Karpas-422 (cell line): ENCODE results near the gene NME4. TPM values are rescaled to one million over a fixed set of nuclear protein-coding genes. Genes with fewer than 3 reads are reported as not detected.

Experiments used
- DNase-seq: peaks from one replicate; pipeline ENCODE4 v3.0.0-alpha.2; 2015
- H2AFZ ChIP-seq: fragments of 200-600 bp; sonication (generic); 2 replicates; pipeline ENCODE4 v1.6.1; 2014; ENCODE audit warnings: antibody characterized with exemption, low read length, mixed read lengths
- H3K27ac ChIP-seq: fragments of 200-600 bp; sonication (generic); 2 replicates; pipeline ENCODE4 v1.5.1; 2014; ENCODE audit warnings: mild to moderate bottlenecking, low read length, moderate library complexity
- H3K27me3 ChIP-seq: fragments of 200-600 bp; sonication (generic); 2 replicates; pipeline ENCODE4 v1.6.1; 2014; ENCODE audit warnings: low read length, mixed read lengths
- H3K36me3 ChIP-seq: fragments of 200-600 bp; sonication (generic); 2 replicates; pipeline ENCODE4 v1.6.1; 2014; ENCODE audit warnings: low read length, mixed read lengths; ENCODE audit not compliant: insufficient read depth
- H3K4me1 ChIP-seq: fragments of 200-600 bp; sonication (generic); 2 replicates; pipeline ENCODE4 v1.6.1; 2014; ENCODE audit warnings: mild to moderate bottlenecking, low read length, mixed read lengths
- H3K4me2 ChIP-seq: fragments of 200-600 bp; sonication (generic); 2 replicates; pipeline ENCODE4 v1.6.1; 2014; ENCODE audit warnings: low read length, low read depth, mild to moderate bottlenecking; ENCODE audit not compliant: poor library complexity, severe bottlenecking
- H3K4me3 ChIP-seq: fragments of 200-600 bp; sonication (generic); 2 replicates; pipeline ENCODE4 v1.5.1; 2014; ENCODE audit warnings: mild to moderate bottlenecking, antibody characterized with exemption, low read length, mixed read lengths
- H3K79me2 ChIP-seq: fragments of 200-600 bp; sonication (generic); 2 replicates; pipeline ENCODE4 v1.6.1; 2014; ENCODE audit warnings: mild to moderate bottlenecking, low read length, mixed read lengths
- H3K9ac ChIP-seq: fragments of 200-600 bp; sonication (generic); 2 replicates; pipeline ENCODE4 v1.6.0; 2014; ENCODE audit warnings: low read length
- H3K9me2 ChIP-seq: fragments of 200-600 bp; sonication (generic), shearing (Covaris generic); replicated peaks from 2 replicates; pipeline ENCODE4 v1.6.0; 2014; ENCODE audit warnings: mild to moderate bottlenecking, low read length, moderate library complexity; ENCODE audit not compliant: insufficient read depth
- H3K9me3 ChIP-seq: fragments of 300-700, 200-600 bp; sonication (generic); 2 replicates; pipeline ENCODE4 v1.6.1; 2014; ENCODE audit warnings: low read length, mixed read lengths
- H4K20me1 ChIP-seq: fragments of 200-600 bp; sonication (generic); 2 replicates; pipeline ENCODE4 v1.6.1; 2014; ENCODE audit warnings: mild to moderate bottlenecking, antibody characterized with exemption, low read length, low read depth; ENCODE audit not compliant: insufficient read depth
- total RNA-seq: library from RNA; depleted of rRNA; stranded (reverse); fragments of >200 nt; shearing (Covaris generic); gene quantifications from 2 replicates; pipeline ENCODE4 v1.2.3, GENCODE V29; 2014; ENCODE audit warnings: low replicate concordance

NME4 gene
- total RNA-seq, 1 experiment from 2014 or later, result 102 TPM

GRCh38 chr16:372302-372983 is 24.6 kb upstream of the NME4 start:
- H3K9ac ChIP-seq, result no peak overlapping the region
- no peak overlapping the region for H3K4me2 ChIP-seq
- H3K79me2 ChIP-seq, result no peaks in the 10 kb centered on the region; the same call in 1 of the 2 replicates
- no peaks in the 10 kb centered on the region for H3K9me2 ChIP-seq
- H3K36me3 ChIP-seq, result peaks cover 8% of the 10 kb centered on the region; the same call in 1 of the 2 replicates
- no peaks in the 10 kb centered on the region for H3K27me3 ChIP-seq
- H2AFZ ChIP-seq, result no peak overlapping the region
- no peak overlapping the region for H3K4me3 ChIP-seq
- H4K20me1 ChIP-seq, result no peaks in the 10 kb centered on the region
- no peaks in the 10 kb centered on the region for H3K9me3 ChIP-seq
- peaks cover 24% of the 10 kb centered on the region for H3K4me1 ChIP-seq
- DNase-seq, result no peak
- no peak overlapping the region for H3K27ac ChIP-seq

- Histone ChIP-seq H3K9me3 (no peaks in the 10 kb centered on the region), H3K9me2 (no peaks in the 10 kb centered on the region), H3K4me2 (no peak overlapping the region), H3K4me1 (peaks cover 24% of the 10 kb centered on the region), H3K36me3 (peaks cover 5% of the 10 kb centered on the region; the same call in 1 of the 2 replicates), H3K9ac (no peak overlapping the region), H3K27ac (no peak overlapping the region), H2AFZ (no peak overlapping the region), H3K27me3 (no peaks in the 10 kb centered on the region), H3K79me2 (no peaks in the 10 kb centered on the region; the same call in 1 of the 2 replicates), H4K20me1 (no peaks in the 10 kb centered on the region), H3K4me3 (no peak overlapping the region)
- no peak for DNase-seq
Observed at GRCh38 chr16:373020-373598, 23.9 kb upstream of the NME4 start.

GRCh38 chr16:373848-374615 is 23.0 kb upstream of the NME4 start:
- H4K20me1 ChIP-seq, result no peaks in the 10 kb centered on the region
- H3K9me3 ChIP-seq, result no peaks in the 10 kb centered on the region
- H3K4me3 ChIP-seq, result no peak overlapping the region
- H3K79me2 ChIP-seq, result no peaks in the 10 kb centered on the region; the same call in 1 of the 2 replicates
- peaks cover under 1% of the 10 kb centered on the region; the same call in 1 of the 2 replicates for H3K36me3 ChIP-seq
- peaks cover 24% of the 10 kb centered on the region for H3K4me1 ChIP-seq
- no peak overlapping the region for H3K4me2 ChIP-seq
- no peaks in the 10 kb centered on the region for H3K9me2 ChIP-seq
- no peak overlapping the region for H2AFZ ChIP-seq
- no peak overlapping the region for H3K9ac ChIP-seq
- no peak overlapping the region for H3K27ac ChIP-seq
- no peak for DNase-seq
- no peaks in the 10 kb centered on the region for H3K27me3 ChIP-seq

DNA sequence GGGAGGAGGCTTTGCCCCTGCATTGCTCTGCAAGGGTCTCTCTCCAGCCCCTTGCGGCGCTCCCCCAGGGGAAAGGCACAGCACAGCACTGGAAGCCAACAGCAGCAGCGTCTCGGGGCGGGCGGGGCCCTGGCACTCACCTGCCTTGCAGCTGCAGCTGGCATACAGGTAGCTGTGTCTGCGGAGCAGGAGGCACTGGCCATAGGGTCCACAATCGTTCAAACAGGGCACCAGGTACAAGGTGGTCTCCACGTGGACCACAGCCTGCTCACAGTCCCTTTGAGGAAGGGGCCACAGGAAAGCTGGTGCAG is 22.4 kb upstream of the NME4 start:
- no peaks in the 10 kb centered on the region; the same call in 1 of the 2 replicates for H3K79me2 ChIP-seq
- no peaks in the 10 kb centered on the region for H3K36me3 ChIP-seq
- no peak for DNase-seq
- peaks cover 19% of the 10 kb centered on the region for H3K4me1 ChIP-seq
- H3K9ac ChIP-seq, result no peak overlapping the region
- H3K27me3 ChIP-seq, result no peaks in the 10 kb centered on the region
- no peak overlapping the region for H2AFZ ChIP-seq
- H3K9me2 ChIP-seq, result no peaks in the 10 kb centered on the region
- H3K4me2 ChIP-seq, result no peak overlapping the region
- no peaks in the 10 kb centered on the region for H4K20me1 ChIP-seq
- H3K27ac ChIP-seq, result no peak overlapping the region
- no peak overlapping the region for H3K4me3 ChIP-seq
- H3K9me3 ChIP-seq, result no peaks in the 10 kb centered on the region

- DNase-seq, result no peak
- no peaks in the 10 kb centered on the region for H3K27me3 ChIP-seq
- H3K27ac ChIP-seq, result no peak overlapping the region
- no peaks in the 10 kb centered on the region for H3K9me3 ChIP-seq
- H3K9ac ChIP-seq, result no peak overlapping the region
- no peaks in the 10 kb centered on the region for H3K36me3 ChIP-seq
- no peaks in the 10 kb centered on the region for H4K20me1 ChIP-seq
- no peak overlapping the region for H2AFZ ChIP-seq
- H3K4me2 ChIP-seq, result no peak overlapping the region
- no peaks in the 10 kb centered on the region for H3K9me2 ChIP-seq
- 0 out of 2 replicates have a peak, but pooled peaks cover 3% of the 10 kb centered on the region for H3K79me2 ChIP-seq
- peaks cover 15% of the 10 kb centered on the region for H3K4me1 ChIP-seq
- H3K4me3 ChIP-seq, result no peak overlapping the region
Observed at GRCh38 chr16:375212-375611, 21.8 kb upstream of the NME4 start.

GRCh38 chr16:375927-376816 is 20.8 kb upstream of the NME4 start:
- DNase-seq, result no peak

GRCh38 chr16:376817-377418 is 20.1 kb upstream of the NME4 start:
- Histone ChIP-seq H3K9ac (no peak overlapping the region), H3K9me3 (no peaks in the 10 kb centered on the region), H3K4me1 (peaks cover 8% of the 10 kb centered on the region), H2AFZ (no peak overlapping the region), H3K4me3 (no peak overlapping the region), H3K9me2 (no peaks in the 10 kb centered on the region), H4K20me1 (no peaks in the 10 kb centered on the region; the same call in 1 of the 2 replicates), H3K36me3 (no peaks in the 10 kb centered on the region), H3K79me2 (peaks cover 13% of the 10 kb centered on the region), H3K27me3 (no peaks in the 10 kb centered on the region), H3K4me2 (no peak overlapping the region), H3K27ac (no peak overlapping the region)
- no peak for DNase-seq

More at GRCh38 chr16:375927-376816, 20.8 kb upstream of the NME4 start:
- Histone ChIP-seq H3K4me2 (no peak overlapping the region), H3K9ac (no peak overlapping the region), H3K27ac (no peak overlapping the region), H3K79me2 (peaks cover 12% of the 10 kb centered on the region), H3K27me3 (no peaks in the 10 kb centered on the region), H4K20me1 (no peaks in the 10 kb centered on the region; the same call in 1 of the 2 replicates), H2AFZ (no peak overlapping the region), H3K4me3 (no peak overlapping the region), H3K36me3 (no peaks in the 10 kb centered on the region), H3K9me3 (no peaks in the 10 kb centered on the region), H3K9me2 (no peaks in the 10 kb centered on the region), H3K4me1 (peaks cover 16% of the 10 kb centered on the region)
